Inferior parietal cortex (tissue), 1 donor: ENCODE measurements around the gene ATRNL1.

Source experiments
- DNase-seq: peaks from one replicate; pipeline ENCODE4 v3.0.0-alpha.2; 2016; ENCODE audit errors: extremely low spot score

Gene ATRNL1

DNA sequence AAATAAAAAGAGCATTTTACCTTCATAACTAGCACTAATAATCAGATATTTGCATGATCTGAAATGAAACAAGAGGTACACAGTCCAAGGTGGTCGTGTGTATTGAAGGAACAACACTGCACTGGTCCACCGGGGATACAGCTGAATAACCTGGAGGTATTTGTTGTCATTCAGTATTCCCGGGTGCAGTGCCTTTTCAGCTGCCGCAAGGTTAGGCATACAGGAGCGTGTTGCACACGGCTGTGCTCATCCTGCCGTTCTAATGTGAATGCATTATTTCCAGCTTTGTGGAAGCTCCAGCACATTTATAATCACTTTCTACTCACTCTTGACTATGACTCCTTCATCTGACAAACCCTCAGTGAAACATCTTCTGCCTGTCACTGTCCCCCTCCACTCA, 802.0 kb downstream of the ATRNL1 start:
- DNase-seq, result no peak

- DNase-seq, result no peak
Measured at GRCh38 chr10:115898242-115898641, 805.1 kb downstream of the ATRNL1 start.

DNA sequence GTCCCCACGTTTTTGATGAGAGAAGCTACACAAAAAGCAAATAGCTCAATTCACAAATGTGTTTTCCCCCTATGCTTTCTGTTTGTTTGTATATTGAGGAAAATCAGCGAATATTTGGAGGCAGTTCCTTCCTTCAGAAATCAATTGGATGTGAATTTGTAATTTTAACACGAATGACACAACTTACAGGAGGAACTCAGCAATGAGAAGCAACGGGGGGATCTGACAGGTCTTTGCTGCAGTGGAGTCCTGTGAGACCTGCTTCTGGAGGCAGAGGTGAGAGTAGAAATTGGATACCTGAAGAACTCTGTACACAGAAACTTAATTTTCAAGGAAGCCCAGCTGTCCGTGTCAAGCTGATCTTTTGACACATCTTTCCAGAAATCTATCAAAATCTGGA, 809.4 kb downstream of the ATRNL1 start:
- no peak for DNase-seq

DNA sequence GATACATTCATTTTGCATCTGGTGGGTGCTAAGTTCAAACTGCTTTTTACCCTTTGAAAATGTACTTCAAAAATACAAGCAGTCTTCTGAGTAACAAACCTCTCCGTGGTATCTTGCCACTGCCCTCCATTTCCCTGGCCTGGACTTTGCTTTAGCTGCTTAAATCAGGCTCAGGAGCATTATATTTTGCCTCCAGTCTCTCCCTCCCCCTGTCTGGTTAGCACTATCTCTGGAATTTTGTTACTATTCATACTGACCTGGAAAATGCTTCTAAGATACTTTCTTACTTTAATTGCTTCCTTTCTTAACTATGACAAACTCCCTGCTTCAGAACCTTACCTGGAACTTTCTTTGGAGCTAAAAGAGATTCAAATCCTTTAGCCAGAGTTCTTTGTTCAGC, 810.0 kb downstream of the ATRNL1 start:
- DNase-seq, result no peak

DNA sequence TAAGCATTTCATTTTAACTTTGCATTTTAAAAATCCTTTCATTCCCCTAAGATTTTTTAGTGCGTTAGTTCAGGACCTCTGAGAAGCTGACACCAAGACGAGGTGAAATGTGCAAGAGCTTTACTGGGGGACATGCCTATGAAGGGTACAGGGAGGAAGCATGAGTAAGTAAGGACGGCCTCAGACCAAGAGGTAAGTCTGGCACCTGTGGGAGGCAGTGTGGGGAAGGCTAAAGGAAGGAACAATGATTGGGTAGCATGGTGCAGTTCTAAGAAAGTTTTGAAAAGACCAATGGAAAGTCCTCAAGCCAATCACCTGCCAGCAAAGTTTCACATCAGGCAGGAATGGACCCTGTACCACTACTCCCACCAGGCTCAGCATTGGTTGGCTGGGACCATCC, 810.7 kb downstream of the ATRNL1 start:
- no peak for DNase-seq

DNA sequence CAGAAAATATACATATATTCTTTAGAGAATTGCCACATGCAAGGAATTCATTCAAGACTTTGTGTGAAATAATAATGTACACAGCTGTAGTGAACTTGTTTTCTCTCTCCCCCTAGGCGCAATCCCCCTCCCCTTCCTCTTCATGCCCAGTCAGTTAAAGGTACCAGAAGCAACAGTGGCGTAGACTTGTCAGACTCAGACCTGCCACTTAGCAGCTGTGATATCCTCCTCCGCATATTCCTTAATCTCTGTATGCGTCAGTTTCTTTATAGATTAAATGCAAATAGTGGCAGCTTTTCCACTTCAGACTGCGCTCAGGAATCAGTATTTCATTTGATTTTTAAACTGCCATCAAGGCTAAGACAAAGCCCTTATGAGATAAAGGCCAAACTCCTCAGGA, 815.9 kb downstream of the ATRNL1 start:
- DNase-seq, result no peak

- DNase-seq, result no peak
Measured at GRCh38 chr10:115909962-115910731, 817.0 kb downstream of the ATRNL1 start.

DNA sequence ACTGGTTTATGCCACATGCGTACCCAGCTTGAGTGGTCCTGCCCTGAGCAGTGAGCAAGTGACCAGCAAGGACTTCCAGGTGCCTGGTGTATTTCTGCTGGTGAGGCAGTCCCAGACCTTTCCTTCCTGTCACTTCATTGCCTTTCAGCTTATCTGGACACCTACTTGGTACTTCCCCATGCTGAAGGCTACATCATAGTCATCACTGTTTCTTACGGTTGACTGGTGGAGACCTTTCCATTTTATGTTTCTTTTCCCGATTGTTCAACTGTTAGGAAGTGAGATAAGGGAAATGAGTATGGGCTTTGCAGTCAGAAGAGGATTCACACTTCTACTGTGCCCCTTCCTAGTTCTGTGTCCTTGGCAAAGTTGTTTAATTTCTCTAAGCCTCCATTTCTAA, 821.3 kb downstream of the ATRNL1 start:
- DNase-seq, result no peak

DNA sequence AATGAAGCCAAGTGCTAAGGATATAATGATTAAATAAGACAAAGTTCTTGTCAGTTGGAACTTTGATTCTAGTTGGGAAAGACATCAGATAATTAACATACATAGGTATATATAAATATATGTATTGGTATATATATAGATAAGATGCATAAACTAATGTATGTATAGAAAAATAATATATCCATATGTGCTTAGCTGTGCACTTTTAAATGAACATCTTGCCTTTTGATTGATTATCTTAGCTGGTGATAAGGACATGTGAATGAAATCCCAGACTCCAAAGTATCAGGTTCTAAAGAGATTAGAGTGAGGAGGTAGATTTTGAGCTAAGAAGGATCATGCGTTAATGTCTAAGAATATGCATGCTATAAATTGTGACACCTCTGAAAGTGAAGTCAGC, 822.3 kb downstream of the ATRNL1 start:
- DNase-seq, result no peak

GRCh38 chr10:115918812-115919211, 825.6 kb downstream of the ATRNL1 start:
- no peak for DNase-seq

DNA sequence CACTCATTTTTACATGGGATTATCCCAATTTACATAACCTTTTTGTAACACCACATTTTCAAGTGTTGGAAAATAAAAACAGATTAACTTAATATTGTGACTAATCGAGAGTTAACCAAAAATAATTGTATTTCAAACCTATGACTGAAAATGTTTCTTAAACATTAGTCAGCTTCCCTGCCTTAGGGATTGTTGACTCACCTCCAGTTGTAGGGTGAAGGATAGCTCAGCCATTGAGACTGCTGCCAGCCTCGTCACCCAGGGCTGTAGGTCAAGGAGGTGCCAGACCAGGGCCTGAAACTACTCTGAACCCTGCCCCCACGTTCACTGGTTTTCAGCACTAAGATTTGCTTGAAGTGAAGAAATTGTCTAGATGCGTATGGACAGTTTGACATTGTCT, 828.6 kb downstream of the ATRNL1 start:
- no peak for DNase-seq

GRCh38 chr10:115931309-115931708, 838.1 kb downstream of the ATRNL1 start:
- DNase-seq, result no peak

DNA sequence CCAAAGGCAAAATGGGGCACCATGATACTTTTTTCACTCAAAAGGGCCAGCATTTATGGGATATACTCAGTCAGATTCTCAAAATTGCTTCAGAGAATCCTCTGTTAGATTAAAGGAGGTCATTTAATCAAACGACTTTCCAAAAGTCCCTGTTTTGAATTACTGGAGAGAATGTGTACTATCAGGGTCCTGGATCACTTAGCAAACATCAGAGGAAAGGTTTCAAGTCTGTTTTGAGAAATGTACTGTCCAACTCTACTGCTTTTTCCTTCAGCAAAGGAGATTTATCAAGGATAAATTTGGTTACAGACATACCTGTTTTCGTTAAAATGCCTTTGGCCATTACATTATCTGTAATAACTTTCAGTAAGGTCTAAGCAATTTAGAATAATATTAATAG, 838.9 kb downstream of the ATRNL1 start:
- no peak for DNase-seq

- DNase-seq, result no peak
Measured at GRCh38 chr10:115933098-115933497, 839.9 kb downstream of the ATRNL1 start.

GRCh38 chr10:115935731-115936130, 842.6 kb downstream of the ATRNL1 start:
- DNase-seq, result no peak

DNA sequence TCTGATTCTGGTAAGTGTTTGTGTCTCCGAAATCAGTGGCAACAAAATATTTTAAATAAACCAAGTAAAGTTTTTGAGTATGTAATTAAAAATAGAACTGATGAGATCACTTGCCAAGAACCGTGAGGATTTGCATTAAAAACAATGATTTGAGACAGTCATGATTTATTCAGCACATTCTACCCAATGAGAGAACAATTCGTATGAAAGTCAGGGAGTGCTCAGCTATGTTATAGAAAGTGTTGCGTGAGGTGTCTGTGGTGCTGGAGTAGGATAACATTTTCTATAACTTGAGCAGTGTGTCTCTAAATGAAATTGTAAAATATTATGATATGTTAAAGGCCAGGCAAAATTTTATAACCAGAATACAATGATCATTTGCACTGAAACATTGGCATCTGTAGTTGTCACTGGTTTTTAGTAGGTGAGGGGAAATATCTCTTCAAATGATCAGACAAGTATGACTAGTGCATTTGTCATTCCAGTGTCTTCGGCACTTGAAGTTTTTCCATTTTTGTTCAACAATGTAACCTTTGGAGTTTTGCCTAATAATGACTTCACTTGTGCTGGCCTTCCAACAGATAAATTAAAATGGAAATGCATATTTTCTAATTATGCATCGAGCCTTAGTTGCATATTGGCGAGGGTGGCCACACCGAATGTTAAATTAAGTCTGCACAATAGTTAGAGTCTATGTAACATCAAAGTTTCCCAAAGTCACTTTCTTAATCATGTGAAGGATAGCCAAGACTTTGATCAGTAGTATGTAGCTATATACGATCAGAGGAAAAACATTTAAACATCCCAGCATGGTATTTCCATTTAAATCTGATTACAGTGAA, 844.0 kb downstream of the ATRNL1 start:
- no peak for DNase-seq

DNA sequence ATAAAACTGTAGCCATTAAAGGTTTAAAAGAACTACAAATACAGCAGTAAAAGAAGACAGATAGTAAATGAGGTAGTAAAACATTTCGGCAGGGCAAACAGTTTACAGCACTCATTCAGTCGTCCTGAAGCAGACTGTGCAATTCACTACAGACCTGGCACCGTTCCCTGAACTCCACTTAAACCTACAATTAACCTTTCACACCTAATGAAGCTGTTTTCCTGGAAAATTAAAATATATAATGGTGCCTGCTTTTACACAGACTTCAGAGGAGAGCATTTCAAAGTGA, 844.5 kb downstream of the ATRNL1 start:
- DNase-seq, result no peak

DNA sequence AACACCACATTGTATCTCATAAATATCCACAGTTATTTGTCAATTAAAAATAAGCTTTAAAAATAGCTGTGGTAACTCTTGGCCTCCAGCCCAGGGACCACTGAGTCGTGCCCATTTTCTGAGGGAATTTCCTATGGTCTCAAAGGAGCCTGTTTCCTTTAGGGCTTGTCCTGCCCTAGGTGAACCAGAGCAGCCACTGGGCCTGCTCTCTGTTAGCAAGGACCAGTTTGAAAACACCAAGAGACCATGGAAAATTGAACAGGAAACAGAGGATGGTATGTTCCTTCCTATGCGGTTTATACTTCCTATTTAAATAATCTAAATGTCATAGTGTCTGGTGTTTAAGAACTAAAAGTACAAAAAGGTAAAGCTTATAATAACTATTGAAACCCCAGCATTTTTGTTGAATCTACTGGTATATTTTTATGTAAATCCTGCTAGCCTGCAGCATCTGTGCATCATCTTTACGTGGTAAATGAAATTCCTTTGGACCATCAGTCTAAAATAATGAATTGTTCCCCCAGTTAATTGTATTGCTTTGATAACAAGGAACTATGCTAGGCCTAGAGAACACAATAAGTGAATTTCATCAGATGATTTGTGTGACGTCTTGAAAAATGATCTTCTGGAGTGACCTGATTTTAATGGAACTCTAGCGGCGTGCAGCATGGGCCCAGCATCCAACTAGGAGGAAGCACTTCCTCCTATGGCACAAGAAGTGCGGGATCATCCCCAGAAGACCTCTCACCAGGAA, 846.1 kb downstream of the ATRNL1 start:
- DNase-seq, result no peak

DNA sequence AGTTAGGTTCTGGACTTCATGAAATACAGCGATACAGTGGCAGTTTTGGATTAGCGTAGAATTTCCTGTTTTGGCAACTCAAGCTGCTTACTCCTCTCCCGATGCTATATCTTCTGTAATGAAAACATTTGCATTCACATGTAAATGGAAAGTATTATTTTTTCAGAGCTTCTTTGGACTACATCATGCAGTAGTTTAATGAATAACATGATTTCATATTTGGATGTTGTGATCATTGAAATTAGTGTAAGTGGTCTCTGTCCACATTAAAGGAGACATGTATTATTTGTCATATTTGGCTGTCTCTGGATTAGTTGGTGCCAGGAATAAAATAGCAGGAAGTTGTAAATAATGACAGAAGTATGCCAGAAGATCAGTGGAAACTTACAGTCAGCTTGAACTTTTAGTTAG, 848.2 kb downstream of the ATRNL1 start:
- no peak for DNase-seq

DNA sequence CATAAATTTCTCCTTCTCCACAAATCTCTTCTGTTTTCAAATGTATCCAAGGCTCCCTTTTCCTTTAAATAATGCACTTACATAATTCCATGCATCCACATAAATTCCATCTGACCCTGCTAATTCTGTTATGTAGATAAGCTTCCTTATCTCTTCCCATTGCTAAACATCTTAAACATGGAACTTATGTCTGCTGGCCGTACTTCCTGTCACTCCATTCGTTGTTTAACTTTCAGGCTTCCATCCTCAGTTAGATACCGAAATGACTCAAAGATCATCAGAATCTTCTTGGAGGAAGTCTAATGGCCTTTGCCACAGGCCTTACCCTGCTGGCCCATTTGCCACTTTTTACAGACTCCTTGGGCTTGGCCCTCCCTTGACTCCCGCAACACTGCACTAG, 848.9 kb downstream of the ATRNL1 start:
- no peak for DNase-seq

- no peak for DNase-seq
Measured at GRCh38 chr10:115944538-115944937, 851.4 kb downstream of the ATRNL1 start.

GRCh38 chr10:115945701-115946445, 852.7 kb downstream of the ATRNL1 start:
- DNase-seq, result no peak
